Stimulated activated CD4-positive, alpha-beta T cell treated with anti-CD3 and anti-CD28 coated beads, Interleukin-15, amount 100 ng/mL, for 48 hours (primary cell): ENCODE results near the gene UCK2.

Experiments
- DNase-seq, 2 donors: peaks; one replicate each; pipeline ENCODE4 v3.0.0-alpha.2; 2020; ENCODE audit warnings: low read depth in 2 of 2

Gene UCK2

GRCh38 chr1:165879946-165880345 is 52.5 kb downstream of the UCK2 start:
- DNase-seq = no peak

- DNase-seq = no peak
Measured at GRCh38 chr1:165880993-165881392, 53.6 kb downstream of the UCK2 start.

- DNase-seq = no peak
Measured at GRCh38 chr1:165882168-165882837, 54.9 kb downstream of the UCK2 start.

GRCh38 chr1:165883056-165883455 is 55.6 kb downstream of the UCK2 start:
- DNase-seq = no peak

GRCh38 chr1:165884009-165884689 is 56.7 kb downstream of the UCK2 start:
- DNase-seq = no peak

GRCh38 chr1:165884690-165885304 is 57.4 kb downstream of the UCK2 start:
- DNase-seq = no peak

GRCh38 chr1:165885305-165885694 is 57.9 kb downstream of the UCK2 start:
- DNase-seq = no peak

- DNase-seq = no peak
Measured at GRCh38 chr1:165886193-165886592, 58.8 kb downstream of the UCK2 start.

- DNase-seq = no peak
Measured at GRCh38 chr1:165886983-165887382, 59.6 kb downstream of the UCK2 start.

GRCh38 chr1:165887877-165888551 is 60.6 kb downstream of the UCK2 start:
- no peak for DNase-seq

- DNase-seq = no peak
Measured at GRCh38 chr1:165888552-165888920, 61.1 kb downstream of the UCK2 start.

- no peak for DNase-seq
Measured at GRCh38 chr1:165890684-165891083, 63.3 kb downstream of the UCK2 start.

GRCh38 chr1:165891111-165891860 is 63.9 kb downstream of the UCK2 start:
- no peak for DNase-seq

- DNase-seq = no peak
Measured at GRCh38 chr1:165892935-165893334, 65.5 kb downstream of the UCK2 start.

- no peak for DNase-seq
Measured at GRCh38 chr1:165893507-165893906, 66.1 kb downstream of the UCK2 start.

GRCh38 chr1:165894591-165894990 is 67.2 kb downstream of the UCK2 start:
- no peak for DNase-seq

GRCh38 chr1:165895451-165895871 is 68.0 kb downstream of the UCK2 start:
- DNase-seq = no peak

- no peak for DNase-seq
Measured at GRCh38 chr1:165896277-165896676, 68.9 kb downstream of the UCK2 start.

GRCh38 chr1:165897326-165898303 is 70.2 kb downstream of the UCK2 start:
- no peak for DNase-seq

- no peak for DNase-seq
Measured at GRCh38 chr1:165898837-165899236, 71.4 kb downstream of the UCK2 start.

- DNase-seq = no peak
Measured at GRCh38 chr1:165899461-165899941, 72.1 kb downstream of the UCK2 start.
